HepG2 (cell line): ENCODE measurements around the gene DSCAM. TPM values are rescaled to one million over a fixed set of nuclear protein-coding genes. Genes with fewer than 3 reads are reported as not detected.

Experiments
- ATAC-seq: fragments of 200-7000 bp; cut with Tn5 transposase; 3 replicates; pipeline ENCODE4 v1.9.1; 2020; ENCODE audit warnings: mild to moderate bottlenecking, moderate library complexity
- BruUV-seq: library from RNA; stranded (reverse); fragments of 400-500 nt; replicated peaks from 2 replicates; lab custom pipeline; 2021; lab: Mats Ljungman, UMichigan
- CTCF ChIA-PET: fragments of 300-600 bp; formaldehyde crosslinking; extraction: SDS; loops from one replicate; lab custom pipeline; 2021; ENCODE audit warnings: low total read pairs, inconsistent platforms, low intra/inter-chr PET ratio; lab: Yijun Ruan, JAX
- POLR2A ChIA-PET: fragments of 350-600 bp; sonication (Branson Sonifier 250); formaldehyde crosslinking; loops from one replicate; lab custom pipeline; 2020; ENCODE audit warnings: antibody characterized with exemption, inconsistent platforms; lab: Yijun Ruan, JAX
- DNase-seq: peaks from one replicate; pipeline ENCODE4 v3.0.0-alpha.2; 2015; ENCODE audit warnings: low spot score
- FAIRE-seq: peaks from 3 replicates; lab custom pipeline; 2011; peaks lifted over from hg19 to GRCh38; lab: Jason Lieb, UNC
- H2AFZ ChIP-seq: one replicate; pipeline ENCODE4 v1.6.1; 2011; ENCODE audit warnings: low read length, inconsistent platforms
- H3K27ac ChIP-seq: fragments of 300-600 bp; 3 replicates; pipeline ENCODE4 v1.8.0; 2011; ENCODE audit warnings: mixed run types, mild to moderate bottlenecking, mixed read lengths, low read length, inconsistent platforms; ENCODE audit not compliant: insufficient read depth; ENCODE audit errors: extremely low read length
- H3K27me3 ChIP-seq, 2 experiments: fragments of 200-600 bp in 1 of 2; 2 replicates in 1 of 2; 3 replicates in 1 of 2; pipeline versions ENCODE4 v1.6.0 to v1.8.0; 2011; ENCODE audit warnings: low read length in 2 of 2, mild to moderate bottlenecking in 2 of 2, moderate library complexity in 2 of 2, inconsistent platforms in 1 of 2; ENCODE audit not compliant: insufficient read depth in 2 of 2, control insufficient read depth in 1 of 2
- H3K36me3 ChIP-seq, 2 experiments: fragments of 200-600 bp in 1 of 2; replicated peaks in 1 of 2; 2 replicates in 1 of 2; 3 replicates in 1 of 2; pipeline versions ENCODE4 v1.5.1 to v1.8.0; 2011; ENCODE audit warnings: low read length in 2 of 2, inconsistent platforms in 1 of 2; ENCODE audit not compliant: insufficient read depth in 2 of 2, control insufficient read depth in 1 of 2
- H3K4me1 ChIP-seq: 2 replicates; pipeline ENCODE4 v1.5.1; 2012; ENCODE audit warnings: low read length, inconsistent platforms; ENCODE audit not compliant: insufficient read depth
- H3K4me2 ChIP-seq: 2 replicates; pipeline ENCODE4 v1.6.0; 2011; ENCODE audit warnings: low read depth, low read length, inconsistent platforms
- H3K4me3 ChIP-seq, 3 experiments: fragments of 200-600 bp in 1 of 3; sonication (generic), shearing (Covaris generic) in 1 of 3; replicated peaks in 1 of 3; 2 replicates each; pipeline ENCODE4 v1.5.1; 2011 to 2016; ENCODE audit warnings: low read length in 3 of 3, inconsistent platforms in 2 of 3, low read depth in 2 of 3, mild to moderate bottlenecking in 2 of 3, control low read depth in 1 of 3, mixed read lengths in 1 of 3; ENCODE audit not compliant: insufficient read depth in 1 of 3
- H3K79me2 ChIP-seq: one replicate; pipeline ENCODE4 v1.6.1; 2011; ENCODE audit warnings: low read length, inconsistent platforms; ENCODE audit not compliant: insufficient read depth
- H3K9ac ChIP-seq: 2 replicates; pipeline ENCODE4 v1.6.0; 2011; ENCODE audit warnings: mild to moderate bottlenecking, low read depth, low read length, inconsistent platforms; ENCODE audit not compliant: insufficient read depth
- H3K9me3 ChIP-seq: 2 replicates; pipeline ENCODE4 v1.5.1; 2012; ENCODE audit warnings: mild to moderate bottlenecking, low read length
- H4K20me1 ChIP-seq: 2 replicates; pipeline ENCODE4 v1.6.0; 2011; ENCODE audit warnings: inconsistent platforms, mild to moderate bottlenecking, low read length, moderate library complexity; ENCODE audit not compliant: insufficient read depth
- ATF7 ChIP-seq, 2 experiments: fragments of 450-650 bp in 1 of 2; sonication (generic) in 1 of 2; formaldehyde crosslinking in 1 of 2; IDR thresholded peaks; 2 replicates each; pipeline versions ENCODE4 v1.4.0 to v1.6.1; 2016 to 2020; ENCODE audit warnings: antibody characterized with exemption in 1 of 2, mild to moderate bottlenecking in 1 of 2, missing genetic modification reagents in 1 of 2
- ATF7-NPFF ChIP-seq: sonication (generic); formaldehyde crosslinking; IDR thresholded peaks from 2 replicates; pipeline ENCODE4 v1.8.1; 2023; ENCODE audit warnings: mild to moderate bottlenecking, low read depth, missing genetic modification reagents, moderate library complexity
- EP300 ChIP-seq, 3 experiments: sonication (generic) in 1 of 3; formaldehyde crosslinking in 1 of 3; IDR thresholded peaks; 2 replicates each; pipeline versions ENCODE4 v1.5.1 to v1.6.1; 2011 to 2020; ENCODE audit warnings: low read depth in 2 of 3, low read length in 2 of 3, borderline replicate concordance in 1 of 3, improper control_type of control experiment in 1 of 3, mild to moderate bottlenecking in 1 of 3, missing genetic modification reagents in 1 of 3, moderate library complexity in 1 of 3
- GABPA ChIP-seq, 2 experiments: IDR thresholded peaks; 2 replicates each; pipeline ENCODE4 v1.6.1; 2011 to 2016; ENCODE audit warnings: low read depth in 2 of 2, low read length in 1 of 2, missing biosample characterization in 1 of 2, missing genetic modification characterization in 1 of 2
- HNRNPL ChIP-seq: fragments of 200-400 bp; formaldehyde crosslinking; IDR thresholded peaks from 2 replicates; pipeline ENCODE4 v1.6.1; 2017; ENCODE audit warnings: mild to moderate bottlenecking, low read depth, low read length
- NR1H2 ChIP-seq: sonication (generic); formaldehyde crosslinking; IDR thresholded peaks from 2 replicates; pipeline ENCODE4 v1.8.1; 2022; ENCODE audit warnings: low read depth, missing genetic modification reagents, borderline replicate concordance
- NR2F1 ChIP-seq, 2 experiments: fragments of 450-650 bp in 1 of 2; formaldehyde crosslinking in 1 of 2; IDR thresholded peaks; 2 replicates each; pipeline versions ENCODE4 v1.5.0 to v1.6.1; 2016 to 2020; ENCODE audit warnings: mild to moderate bottlenecking in 1 of 2, missing compliant biosample characterization in 1 of 2, missing genetic modification reagents in 1 of 2, moderate library complexity in 1 of 2
- SMC3 ChIP-seq: IDR thresholded peaks from 2 replicates; pipeline ENCODE4 v1.6.1; 2011; ENCODE audit warnings: low read length, improper control_type of control experiment
- ZBTB1 ChIP-seq: sonication (generic); formaldehyde crosslinking; IDR thresholded peaks from 2 replicates; pipeline ENCODE4 v1.4.0; 2020; ENCODE audit warnings: missing genetic modification reagents, borderline replicate concordance
- ZNF761 ChIP-seq: sonication (generic); formaldehyde crosslinking; conservative IDR thresholded peaks from 2 replicates; pipeline ENCODE4 v1.4.0; 2020; ENCODE audit warnings: mild to moderate bottlenecking, missing genetic modification reagents
- WGBS: methylation state at CpG from one replicate; pipeline ENCODE4 v1.1.6; 2017; ENCODE audit warnings: low lambda C conversion rate; 5-methylcytosine and 5-hydroxymethylcytosine counted together
- in situ Hi-C: cut with HindIII; loops from 2 replicates; pipeline ENCODE4 v1.10.0; 2017; ENCODE audit warnings: low pct_unique_long_range_greater_than_20kb; ENCODE audit not compliant: extremely low pct_ligation_motif_present
- intact Hi-C: fragments of 100-400 bp; cut with micrococcal nuclease; formaldehyde crosslinking; loops from one replicate; pipeline ENCODE4 v1.10.0; 2022; ENCODE audit not compliant: unreplicated experiment
- polyA plus RNA-seq, 8 experiments: library from polyadenylated mRNA; depleted of rRNA in 3 of 8; stranded (reverse) in 7 of 8; unstranded in 1 of 8; fragments of >200 nt; fragmentation: Illumina TruSeq in 4 of 8; extraction: Trizol in 4 of 8; gene quantifications; 2 replicates each; pipeline versions ENCODE4 v1.2.1 to v1.2.3, GENCODE V29; 2011 to 2016; ENCODE audit warnings: low read depth in 4 of 8, missing spikeins in 1 of 8, mixed read lengths in 1 of 8; ENCODE audit not compliant: insufficient read depth in 1 of 8
- total RNA-seq, 5 experiments: library from RNA; depleted of rRNA; stranded (reverse); fragments of >200 nt; fragmentation: Illumina TruSeq; extraction: Trizol; gene quantifications; 2 replicates each; pipeline ENCODE4 v1.2.3, GENCODE V29; 2016; ENCODE audit warnings: low read depth in 1 of 5
- TF ChIP-seq, protein P1 (sequence below): sonication (generic); formaldehyde crosslinking; IDR thresholded peaks from 2 replicates; pipeline ENCODE4 v1.5.1; 2020; ENCODE audit warnings: mild to moderate bottlenecking, missing genetic modification reagents, moderate library complexity

The DSCAM gene
- total and polyA plus RNA-seq, 2 of the 13 experiments (the other 11 are each of a cell fraction or from before 2014, with no cell fraction given) = not detected

- no peak overlapping the region for H3K4me3 ChIP-seq
- ATAC-seq (no peak), FAIRE-seq (no peak), DNase-seq (no peak)
- ChIA-PET POLR2A (interaction anchor here (0.6 kb wide), 1 partner anchor 38 kb away, joined by 3 read pairs; no protein-coding TSS in a partner anchor), CTCF (no interaction called here)
- H2AFZ ChIP-seq = no peak overlapping the region
- H3K9ac ChIP-seq = no peak overlapping the region
- H3K36me3 ChIP-seq = no peaks in the 10 kb centered on the region
- in situ Hi-C loops (loop anchor here (25.0 kb wide), 1 partner anchor 591 kb away; no protein-coding TSS in a partner anchor), intact Hi-C loops (no loop called here)
- no peaks in the 10 kb centered on the region for H3K4me1 ChIP-seq
- no peaks in the 10 kb centered on the region for H3K27me3 ChIP-seq
- no peak overlapping the region for H3K27ac ChIP-seq
- 18% methylated on average over 2 of the region's 2 CpGs for WGBS
- no peak overlapping the region for H3K4me2 ChIP-seq
- no peaks in the 10 kb centered on the region for H3K79me2 ChIP-seq
- peaks cover 58% of the 10 kb centered on the region for H3K9me3 ChIP-seq
- H4K20me1 ChIP-seq = no peaks in the 10 kb centered on the region
- no TSS peak for BruUV-seq
- no peak for TF ChIP-seq HNRNPL
- no peak for TF ChIP-seq ZNF761 (CRISPR knock-in tag)
- no peak for TF ChIP-seq NR1H2
- TF ChIP-seq NR2F1 (CRISPR knock-in tag; IDR thresholded peaks at IDR 0.05) = no peak
- TF ChIP-seq ZBTB1 = no peak
- TF ChIP-seq ATF7 (IDR thresholded peaks at IDR 0.05) = no peak
- no peak for TF ChIP-seq ATF7 (CRISPR knock-in tag; IDR thresholded peaks at IDR 0.05)
- TF ChIP-seq ATF7-NPFF (CRISPR knock-in tag) = no peak
- no peak for TF ChIP-seq GABPA (IDR thresholded peaks at IDR 0.05; ENCODE audit: low read depth, low read length)
- no peak for TF ChIP-seq GABPA (CRISPR knock-in tag; IDR thresholded peaks at IDR 0.05; ENCODE audit: low read depth)
Measured at GRCh38 chr21:40471103-40471502, 375.9 kb downstream of the DSCAM start.

DNA sequence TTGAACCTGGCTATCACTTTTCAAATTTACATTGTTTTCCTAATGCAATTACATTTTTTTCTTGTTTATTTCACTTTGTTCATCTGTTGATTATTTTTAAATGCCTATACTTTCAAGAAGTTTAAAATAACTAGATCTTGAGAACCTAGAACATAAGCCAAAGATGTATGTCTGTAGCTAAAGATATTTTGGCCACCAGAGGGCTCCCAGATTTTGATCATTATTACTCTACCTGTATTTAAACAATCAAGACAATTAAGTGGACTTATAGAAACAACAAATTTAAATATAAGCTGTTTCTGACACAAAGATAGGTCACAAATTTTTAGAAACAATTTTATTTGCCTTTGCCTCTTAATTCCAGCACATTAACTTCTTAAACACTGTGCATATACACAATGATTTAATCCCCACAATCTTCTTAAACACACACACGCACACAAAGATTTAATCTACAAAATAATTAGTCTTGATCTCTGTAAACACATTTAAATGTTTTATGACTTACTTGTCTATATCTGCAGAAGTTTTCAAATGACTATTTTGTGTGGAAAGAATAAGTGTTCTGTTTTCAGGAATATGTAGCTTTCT lies 380.0 kb downstream of the DSCAM start:
- ChIA-PET CTCF (no interaction called here), POLR2A (no interaction called here)
- WGBS = 33% methylated on average over 1 of the region's 1 CpG
- H3K4me1 ChIP-seq = no peaks in the 10 kb centered on the region
- no peak overlapping the region for H3K9ac ChIP-seq
- in situ Hi-C loops = loop anchor here (25.0 kb wide), 1 partner anchor 595 kb away; no protein-coding TSS in a partner anchor
- H3K27ac ChIP-seq = no peak overlapping the region
- no peaks in the 10 kb centered on the region for H3K79me2 ChIP-seq
- DNase-seq (no peak), ATAC-seq (no peak), FAIRE-seq (no peak)
- peaks cover 70% of the 10 kb centered on the region for H3K9me3 ChIP-seq
- H3K36me3 ChIP-seq = no peaks in the 10 kb centered on the region
- H4K20me1 ChIP-seq = no peaks in the 10 kb centered on the region
- no peak overlapping the region for H3K4me2 ChIP-seq
- BruUV-seq = no TSS peak
- no peaks in the 10 kb centered on the region for H3K27me3 ChIP-seq
- H3K4me3 ChIP-seq = no peak overlapping the region
- TF ChIP-seq SMC3 = 0 out of 2 replicates have a peak, but pooled peaks have one; percentile 34
- TF ChIP-seq EP300 (IDR thresholded peaks at IDR 0.05; ENCODE audit: low read depth in 2 of 2, low read length in 2 of 2) = no peak
- TF ChIP-seq EP300 (CRISPR knock-in tag; IDR thresholded peaks at IDR 0.05; ENCODE audit: borderline replicate concordance) = no peak
- TF ChIP-seq, protein P1, sequence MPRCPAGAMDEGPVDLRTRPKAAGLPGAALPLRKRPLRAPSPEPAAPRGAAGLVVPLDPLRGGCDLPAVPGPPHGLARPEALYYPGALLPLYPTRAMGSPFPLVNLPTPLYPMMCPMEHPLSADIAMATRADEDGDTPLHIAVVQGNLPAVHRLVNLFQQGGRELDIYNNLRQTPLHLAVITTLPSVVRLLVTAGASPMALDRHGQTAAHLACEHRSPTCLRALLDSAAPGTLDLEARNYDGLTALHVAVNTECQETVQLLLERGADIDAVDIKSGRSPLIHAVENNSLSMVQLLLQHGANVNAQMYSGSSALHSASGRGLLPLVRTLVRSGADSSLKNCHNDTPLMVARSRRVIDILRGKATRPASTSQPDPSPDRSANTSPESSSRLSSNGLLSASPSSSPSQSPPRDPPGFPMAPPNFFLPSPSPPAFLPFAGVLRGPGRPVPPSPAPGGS (CRISPR knock-in tag) = no peak
- TF ChIP-seq, all 625 proteins: peak for 1
- no peak overlapping the region for H2AFZ ChIP-seq
- intact Hi-C loops = no loop called here
